GM18867 (cell line): Measurements from ENCODE around the gene TIMM17A.
"Not testable (repeated sequence)": the region's sequence is repeated elsewhere in the genome, so short reads cannot be mapped to it uniquely, and the experiment has no call there.

Experiments used
- ATAC-seq: cut with Tn5 transposase; IDR thresholded peaks from one replicate; pipeline ENCODE4 v1.9.1; 2021; ENCODE audit warnings: mild to moderate bottlenecking, moderate library complexity; ENCODE audit not compliant: unreplicated experiment

Gene TIMM17A

GRCh38 chr1:202014060-202014459 lies 58.8 kb downstream of the TIMM17A start:
- no peak for ATAC-seq

DNA sequence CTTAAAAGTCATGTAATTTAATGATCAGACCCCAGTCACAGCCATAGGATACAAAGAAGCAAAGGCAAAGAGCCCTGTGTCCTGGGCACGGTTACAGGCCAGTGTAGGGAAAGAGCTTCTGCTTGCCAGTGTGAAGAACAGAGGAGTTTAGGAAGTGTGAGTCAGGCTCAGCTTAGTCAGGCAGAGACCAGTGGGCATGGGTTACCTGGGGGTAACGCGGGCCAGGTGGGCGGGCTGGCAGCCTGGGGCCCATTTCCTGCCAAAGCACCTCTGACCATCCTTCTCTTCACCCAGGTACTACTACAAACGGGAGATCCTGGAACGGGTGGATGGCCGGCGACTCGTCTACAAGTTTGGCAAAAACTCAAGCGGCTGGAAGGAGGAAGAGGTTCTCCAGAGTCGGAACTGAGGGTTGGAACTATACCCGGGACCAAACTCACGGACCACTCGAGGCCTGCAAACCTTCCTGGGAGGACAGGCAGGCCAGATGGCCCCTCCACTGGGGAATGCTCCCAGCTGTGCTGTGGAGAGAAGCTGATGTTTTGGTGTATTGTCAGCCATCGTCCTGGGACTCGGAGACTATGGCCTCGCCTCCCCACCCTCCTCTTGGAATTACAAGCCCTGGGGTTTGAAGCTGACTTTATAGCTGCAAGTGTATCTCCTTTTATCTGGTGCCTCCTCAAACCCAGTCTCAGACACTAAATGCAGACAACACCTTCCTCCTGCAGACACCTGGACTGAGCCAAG lies 59.8 kb downstream of the TIMM17A start:
- no peak for ATAC-seq

DNA sequence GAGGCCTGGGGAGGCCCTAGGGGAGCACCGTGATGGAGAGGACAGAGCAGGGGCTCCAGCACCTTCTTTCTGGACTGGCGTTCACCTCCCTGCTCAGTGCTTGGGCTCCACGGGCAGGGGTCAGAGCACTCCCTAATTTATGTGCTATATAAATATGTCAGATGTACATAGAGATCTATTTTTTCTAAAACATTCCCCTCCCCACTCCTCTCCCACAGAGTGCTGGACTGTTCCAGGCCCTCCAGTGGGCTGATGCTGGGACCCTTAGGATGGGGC lies 60.3 kb downstream of the TIMM17A start:
- no peak for ATAC-seq

- ATAC-seq: no peak
Measured at GRCh38 chr1:202016022-202016810, 60.9 kb downstream of the TIMM17A start.

- ATAC-seq: no peak
Measured at GRCh38 chr1:202016811-202017748, 61.8 kb downstream of the TIMM17A start.

- ATAC-seq: no peak
Measured at GRCh38 chr1:202017749-202018467, 62.6 kb downstream of the TIMM17A start.

GRCh38 chr1:202018468-202019234 lies 63.3 kb downstream of the TIMM17A start:
- no peak for ATAC-seq

- ATAC-seq: not testable (repeated sequence)
Measured at GRCh38 chr1:202019235-202019558, 63.9 kb downstream of the TIMM17A start.
